Glomerular visceral epithelial cell (primary cell): ENCODE measurements around the gene FMN2.

ENCODE experiments used
- DNase-seq: peaks from one replicate; pipeline ENCODE4 v3.0.0-alpha.2; 2016; ENCODE audit errors: extremely low spot score

Gene FMN2

DNA sequence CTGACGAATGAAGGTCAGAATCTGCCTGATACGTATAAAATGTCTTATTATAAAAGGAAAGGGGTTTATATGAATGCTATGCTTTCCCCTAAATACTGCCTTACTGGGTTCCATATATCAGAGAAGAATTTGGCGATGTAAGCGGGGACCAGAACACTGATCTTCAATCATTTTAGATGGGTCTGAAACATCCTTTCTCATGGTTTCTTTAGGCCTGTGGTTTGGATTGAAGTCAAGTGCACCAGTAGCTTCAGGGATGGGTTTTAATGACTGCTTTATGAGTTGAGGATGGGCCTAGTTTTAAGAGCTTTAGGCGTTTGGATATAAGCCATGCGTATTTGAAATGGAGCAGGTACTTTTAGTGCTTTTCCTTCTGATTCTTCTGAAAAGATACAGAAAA, 6.9 kb downstream of the FMN2 start:
- no peak for DNase-seq

DNA sequence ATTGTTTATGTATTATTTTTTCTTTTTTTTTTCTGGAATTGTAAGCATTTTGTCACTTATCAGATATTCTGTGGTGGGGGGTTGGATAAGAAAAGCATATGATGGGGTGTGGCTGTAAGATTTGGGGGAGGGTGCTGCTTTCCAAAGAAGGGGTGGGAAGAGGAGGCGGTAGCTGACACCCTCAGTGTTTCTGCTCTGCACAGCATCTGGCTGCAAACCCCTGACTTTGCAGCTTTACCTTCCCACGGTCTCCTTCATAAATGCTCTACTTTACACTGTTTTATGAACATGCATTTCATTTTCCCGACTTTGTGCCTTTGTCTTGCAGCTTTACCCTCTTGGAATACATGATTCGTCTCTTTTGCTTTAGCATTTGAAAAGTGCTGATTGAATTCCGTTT, 7.6 kb downstream of the FMN2 start:
- DNase-seq: no peak

- no peak for DNase-seq
Observed at GRCh38 chr1:240099748-240100147, 8.1 kb downstream of the FMN2 start.

- DNase-seq: peak; percentile 38
Observed at GRCh38 chr1:240100371-240100934, 8.8 kb downstream of the FMN2 start.

- DNase-seq: no peak
Observed at GRCh38 chr1:240101306-240101705, 9.6 kb downstream of the FMN2 start.

- no peak for DNase-seq
Observed at GRCh38 chr1:240101737-240102136, 10.1 kb downstream of the FMN2 start.

- no peak for DNase-seq
Observed at GRCh38 chr1:240104672-240105071, 13.0 kb downstream of the FMN2 start.

GRCh38 chr1:240107058-240107684, 15.5 kb downstream of the FMN2 start:
- DNase-seq: peak; percentile 80

GRCh38 chr1:240109130-240109529, 17.4 kb downstream of the FMN2 start:
- no peak for DNase-seq

GRCh38 chr1:240109920-240110636, 18.4 kb downstream of the FMN2 start:
- DNase-seq: no peak

DNA sequence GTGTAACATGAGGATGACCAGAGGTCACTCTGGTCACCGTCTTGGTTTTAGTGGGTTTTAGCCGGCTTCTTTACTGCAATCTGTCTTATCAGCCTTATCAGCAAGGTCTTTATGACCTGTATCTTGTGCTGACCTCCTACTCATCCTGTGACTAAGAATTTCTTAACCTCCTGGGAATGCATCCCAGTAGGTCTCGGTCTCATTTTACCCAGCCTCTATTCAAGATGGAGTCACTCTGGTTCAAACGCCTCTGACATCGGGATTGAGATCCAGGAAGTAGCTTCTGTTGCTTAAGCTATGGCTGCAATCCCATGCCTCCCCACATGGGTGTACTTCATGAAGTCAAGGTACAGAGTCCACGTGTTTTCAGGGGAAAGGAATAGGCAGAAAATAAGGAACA, 19.9 kb downstream of the FMN2 start:
- DNase-seq: no peak

DNA sequence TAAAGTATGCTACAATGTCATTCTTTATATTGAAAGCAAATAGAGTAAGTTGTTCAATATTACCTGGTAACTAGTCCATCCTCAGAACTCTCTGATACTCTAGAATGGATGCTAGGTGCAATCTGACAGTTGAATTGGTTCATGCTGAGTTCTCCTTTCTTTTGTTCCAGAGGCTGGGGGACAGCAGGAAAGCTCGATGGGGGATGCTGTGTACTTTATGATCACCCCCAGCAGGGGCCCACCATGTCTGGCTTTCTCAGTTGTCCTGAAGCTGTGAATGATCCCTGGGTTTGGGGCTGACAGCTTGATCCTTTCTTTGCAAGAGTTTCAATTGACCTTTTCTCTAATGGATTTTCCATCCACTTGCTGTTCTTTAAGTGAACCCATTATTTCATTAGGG, 22.5 kb downstream of the FMN2 start:
- no peak for DNase-seq

- DNase-seq: no peak
Observed at GRCh38 chr1:240115831-240116230, 24.1 kb downstream of the FMN2 start.

DNA sequence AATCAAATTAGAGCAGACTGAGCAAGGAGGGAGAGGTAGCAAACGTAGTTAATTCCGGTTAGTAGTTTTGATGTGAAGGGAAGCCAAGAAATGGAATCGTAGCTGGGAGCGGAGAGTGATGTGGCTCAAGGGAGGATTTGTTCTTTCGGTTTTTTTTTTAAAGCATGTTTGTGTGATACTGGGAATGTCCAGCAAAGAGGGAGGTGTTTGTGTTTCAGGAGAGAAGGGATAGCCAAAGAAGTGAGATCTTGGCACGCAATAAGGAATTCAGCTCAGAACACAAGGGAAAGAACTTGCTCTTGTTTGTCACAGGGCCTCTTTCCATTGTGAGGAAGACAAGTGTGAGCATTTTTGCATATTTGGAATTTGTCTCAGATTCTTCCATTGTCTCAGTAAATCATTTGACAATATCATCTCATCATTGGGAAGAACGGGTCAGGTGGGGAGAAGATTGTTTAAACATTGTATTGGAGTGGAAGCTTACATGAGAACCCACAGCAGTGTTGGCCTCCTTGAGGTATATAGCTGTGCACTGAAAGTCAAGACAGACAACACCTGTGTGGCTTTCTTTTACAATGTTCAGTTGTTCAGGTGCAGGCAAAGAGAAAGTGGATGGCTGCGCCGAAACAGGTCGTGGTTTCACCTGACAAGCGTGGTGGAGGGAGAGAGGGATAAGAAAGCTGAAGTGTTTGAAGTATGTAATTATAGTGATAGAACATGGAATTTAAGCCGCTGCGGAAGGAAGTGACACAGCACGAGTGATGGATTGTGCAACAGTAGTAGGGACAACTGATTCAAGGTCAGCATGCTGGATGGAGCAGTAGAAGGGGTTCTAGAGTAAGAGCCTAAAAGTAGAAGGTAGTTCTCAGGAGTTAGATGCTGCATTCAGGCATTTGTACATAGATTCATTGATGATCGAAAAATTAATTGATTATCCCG, 25.4 kb downstream of the FMN2 start:
- no peak for DNase-seq

DNA sequence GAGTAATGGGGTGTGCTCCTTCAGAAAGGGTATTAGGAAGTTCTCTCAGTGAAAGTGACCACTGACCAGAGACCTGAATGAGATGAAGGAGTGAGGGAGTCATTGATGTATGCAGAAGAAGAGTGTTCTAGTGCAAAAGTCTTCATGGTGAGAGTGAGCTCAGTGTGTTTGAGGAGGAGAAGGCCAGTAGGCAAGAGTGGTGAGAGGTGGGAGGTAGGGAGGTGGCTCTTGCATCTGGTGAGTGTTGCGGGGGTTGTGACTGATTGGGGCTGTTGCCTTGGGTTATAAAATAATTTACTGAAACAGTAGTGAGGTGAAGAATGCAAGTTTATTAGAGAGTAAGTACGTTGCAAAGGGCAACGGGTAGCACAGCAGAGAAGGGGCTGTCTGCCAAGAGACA, 26.2 kb downstream of the FMN2 start:
- DNase-seq: no peak

- peak; percentile 20 for DNase-seq
Observed at GRCh38 chr1:240122639-240123613, 31.2 kb downstream of the FMN2 start.

DNA sequence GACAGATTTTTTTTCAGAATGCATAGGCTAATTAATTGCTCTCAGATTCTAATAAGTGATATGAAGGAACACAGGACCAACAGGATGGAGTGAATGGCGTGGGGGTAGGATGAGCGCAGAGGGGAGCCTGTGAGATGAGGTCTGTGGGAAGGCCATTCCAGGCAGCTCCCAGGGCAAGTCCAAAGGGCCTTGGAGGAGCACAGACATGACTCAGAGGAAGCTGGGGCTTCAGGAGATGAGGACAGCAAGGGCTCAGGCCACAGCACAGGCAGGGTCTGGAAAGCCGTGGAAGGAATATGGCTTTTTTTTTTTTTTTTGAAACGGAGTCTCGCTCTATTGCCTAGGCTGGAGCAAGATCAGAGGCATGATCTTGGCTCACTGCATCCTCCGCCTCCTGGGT, 35.1 kb downstream of the FMN2 start:
- peak; percentile 8 for DNase-seq

GRCh38 chr1:240128366-240128765, 36.7 kb downstream of the FMN2 start:
- no peak for DNase-seq

- DNase-seq: no peak
Observed at GRCh38 chr1:240134113-240134512, 42.4 kb downstream of the FMN2 start.

DNA sequence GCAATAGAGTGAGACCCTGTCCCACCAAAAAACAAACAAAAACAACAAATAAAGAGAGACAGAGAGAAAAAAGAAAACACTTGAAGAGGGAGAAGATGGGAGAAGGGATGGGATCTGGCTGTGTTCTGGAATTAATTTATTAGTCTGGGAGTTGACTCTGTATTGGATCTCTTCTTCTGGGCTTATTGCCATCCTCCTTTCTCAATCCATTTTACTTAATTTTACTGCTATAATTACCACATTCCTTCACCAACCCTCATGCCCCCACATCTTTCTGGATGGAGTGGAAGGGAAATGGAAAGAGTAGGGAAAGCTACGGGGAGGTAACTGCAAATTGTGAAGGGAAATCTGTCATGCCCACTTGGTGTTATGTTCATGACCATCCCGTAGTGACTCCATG, 42.9 kb downstream of the FMN2 start:
- no peak for DNase-seq

DNA sequence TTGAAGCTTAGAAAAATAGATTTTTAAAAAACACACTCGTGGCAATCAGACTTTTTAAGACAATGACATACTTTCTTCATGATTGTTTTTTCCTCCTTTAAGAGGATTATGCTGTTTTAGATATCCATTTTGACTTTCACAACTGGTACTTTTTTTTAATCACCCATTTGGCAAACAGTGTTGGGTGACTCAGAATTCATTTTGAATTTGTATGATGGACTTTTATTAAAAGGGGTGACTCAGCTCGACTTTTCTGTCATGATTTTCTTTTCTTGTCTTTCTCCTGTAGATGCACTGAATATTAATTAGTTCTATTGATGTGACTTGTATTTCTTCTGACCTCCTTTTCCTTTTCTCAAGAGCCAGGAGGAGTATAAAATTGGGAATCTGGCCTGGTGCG, 44.7 kb downstream of the FMN2 start:
- DNase-seq: no peak
